ENCODE measurements around the gene MYO3B. TPM values are rescaled to one million over a fixed set of nuclear protein-coding genes. Genes with fewer than 3 reads are reported as not detected.

Gene MYO3B
- total and polyA plus RNA-seq, 2 of the 8 experiments (the other 6 are each of a cell fraction or from before 2014, with no cell fraction given): 0.17 to 0.19 TPM

DNA sequence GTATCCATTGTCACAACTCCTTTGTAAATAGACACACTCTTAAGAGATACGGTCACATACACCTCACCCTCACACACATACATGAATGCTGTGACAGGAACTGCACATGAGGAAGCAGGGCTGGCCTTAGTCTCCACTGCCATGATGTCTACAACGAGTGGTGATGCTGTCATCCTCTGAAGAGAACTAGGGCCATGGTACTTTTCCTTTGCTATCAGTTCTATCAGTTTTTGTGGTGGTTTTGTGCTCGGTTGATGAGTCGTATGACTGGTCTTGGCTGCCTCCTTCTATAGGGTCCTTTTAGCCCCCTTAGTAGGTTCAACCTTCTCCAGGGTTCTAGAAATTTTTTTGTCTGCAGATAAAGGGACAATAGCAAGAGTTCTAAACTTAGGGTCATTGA lies 66.0 kb downstream of the MYO3B start:
- Histone ChIP-seq H3K79me1 (ENCODE audit: low read depth, low read length) (no peaks in the 10 kb centered on the region), H2BK120ac (replicated peaks; ENCODE audit: low read depth, low read length) (no peak overlapping the region), H3K56ac (replicated peaks; ENCODE audit: insufficient read length, low read depth, low read length) (no peak overlapping the region), H4K8ac (ENCODE audit: extremely low read depth, insufficient read depth, low read length) (no peak overlapping the region), H2AK5ac (ENCODE audit: low read depth, low read length) (no peak overlapping the region), H2AFZ (ENCODE audit: low read length) (no peak overlapping the region), H2BK12ac (ENCODE audit: low read depth, low read length) (no peak overlapping the region), H3K79me2 (ENCODE audit: control insufficient read depth in 1 of 2, insufficient read depth in 2 of 2, low read length in 2 of 2) (no peaks in the 10 kb centered on the region), H3K36me3 (ENCODE audit: control insufficient read depth in 2 of 4, insufficient read depth in 4 of 4, low read length in 3 of 4) (no peaks in the 10 kb centered on the region), H3K23me2 (ENCODE audit: low read depth, low read length) (no peaks in the 10 kb centered on the region; the same call in 1 of the 2 replicates), H3K14ac (ENCODE audit: insufficient read length) (no peak overlapping the region), H3K4me2 (ENCODE audit: insufficient read depth in 1 of 2, low read depth in 2 of 2, low read length in 2 of 2) (no peak overlapping the region), H3K9ac (replicated peaks in 1 of 4; ENCODE audit: extremely low read depth in 1 of 4, low read depth in 3 of 4, low read length in 3 of 4) (no peak overlapping the region), H2BK5ac (ENCODE audit: low read depth, low read length) (no peak overlapping the region), H3K27ac (ENCODE audit: low read depth, low read length) (no peak overlapping the region), H3K18ac (ENCODE audit: extremely low read depth, low read length) (no peak overlapping the region), H3K4me3 (ENCODE audit: extremely low read depth in 1 of 4, insufficient read depth in 2 of 4, low read depth in 3 of 4, low read length in 4 of 4) (no peak overlapping the region), H2BK15ac (ENCODE audit: low read length) (no peak overlapping the region), H3K23ac (ENCODE audit: insufficient read length) (no peak overlapping the region), H3K4ac (replicated peaks; ENCODE audit: insufficient read length, low read depth, low read length) (no peak overlapping the region), H3K4me1 (replicated peaks in 1 of 4; ENCODE audit: control insufficient read depth in 3 of 4, insufficient read depth in 4 of 4, low read length in 3 of 4) (no peaks in the 10 kb centered on the region), H2BK20ac (ENCODE audit: low read length) (no peak overlapping the region), H3K9me3 (ENCODE audit: insufficient read depth in 2 of 2, low read depth in 1 of 2, low read length in 1 of 2) (no peaks in the 10 kb centered on the region), H4K5ac (ENCODE audit: insufficient read length, low read depth, low read length) (no peak overlapping the region), H4K20me1 (replicated peaks in 1 of 2; ENCODE audit: control insufficient read depth in 1 of 2, insufficient read depth in 2 of 2, low read length in 2 of 2) (no peaks in the 10 kb centered on the region), H3K27me3 (replicated peaks in 1 of 4; ENCODE audit: control insufficient read depth in 3 of 4, extremely low read depth in 1 of 4, insufficient read depth in 3 of 4, low read length in 3 of 4) (no peaks in the 10 kb centered on the region), H4K91ac (replicated peaks; ENCODE audit: insufficient read length, low read length) (no peak overlapping the region)
- ChIA-PET CTCF (ENCODE audit: partially characterized antibody) (interaction anchor here (1.0 kb wide), 1 partner anchor 10 kb away, joined by 3 read pairs; no protein-coding TSS in a partner anchor), POLR2A (ENCODE audit: partially characterized antibody) (no interaction called here)
- no peak for FAIRE-seq
- no peak for DNase-seq (ENCODE audit: low read depth in 1 of 2, low spot score in 2 of 2)
- TF ChIP-seq MAFK (IDR thresholded peaks at IDR 0.05; ENCODE audit: low read depth, low read length) (no peak), EZH2 (IDR thresholded peaks at IDR 0.05; ENCODE audit: low read depth, low read length, severe bottlenecking) (no peak), CBX8 (IDR thresholded peaks at IDR 0.05; ENCODE audit: borderline replicate concordance, low read depth, low read length) (no peak), YY1 (IDR thresholded peaks at IDR 0.05; ENCODE audit: low read depth, low read length) (no peak), TBP (IDR thresholded peaks at IDR 0.05; ENCODE audit: low read depth, low read length) (no peak), ASH2L (IDR thresholded peaks at IDR 0.05; ENCODE audit: low read length) (no peak), TEAD4 (IDR thresholded peaks at IDR 0.05; ENCODE audit: low read depth, low read length) (no peak), SUZ12 (IDR thresholded peaks at IDR 0.05; ENCODE audit: low read length) (no peak), RXRA (IDR thresholded peaks at IDR 0.05; ENCODE audit: insufficient read depth, low read depth, low read length) (no peak)
- 82% methylated on average over 4 of the region's 4 CpGs; no CpG with 5 or more reads in 1 of the 2 experiments for WGBS, 2 experiments (ENCODE audit: extremely low coverage in 1 of 2, insufficient coverage in 1 of 2, insufficient read length in 1 of 2, insufficient replicate concordance in 2 of 2, low coverage in 1 of 2, low lambda C conversion rate in 2 of 2, missing lambda C conversion rate in 1 of 2)
